Choroid plexus epithelial cell (primary cell): ENCODE measurements around the gene MMP19.

Source experiments
- DNase-seq: peaks from one replicate; pipeline ENCODE4 v3.0.0-alpha.2; 2010; ENCODE audit warnings: low read depth
- H3K4me3 ChIP-seq: 2 replicates; pipeline ENCODE4 v1.5.1; 2011; ENCODE audit warnings: low read depth, mild to moderate bottlenecking, control low read depth, low read length, moderate library complexity
- CTCF ChIP-seq: conservative IDR thresholded peaks from 2 replicates; pipeline ENCODE4 v1.5.1; 2011; ENCODE audit warnings: low read depth, mild to moderate bottlenecking, control low read depth, inconsistent platforms, low read length, moderate library complexity

MMP19 gene

GRCh38 chr12:55814257-55814656, 28.5 kb downstream of the MMP19 start:
- no peak for DNase-seq
- no peak overlapping the region for H3K4me3 ChIP-seq
- no peak for TF ChIP-seq CTCF

- no peak for DNase-seq
- TF ChIP-seq CTCF, result no peak
- H3K4me3 ChIP-seq, result no peak overlapping the region
Measured at GRCh38 chr12:55812088-55812487, 30.6 kb downstream of the MMP19 start.

- no peak overlapping the region for H3K4me3 ChIP-seq
- DNase-seq, result no peak
- TF ChIP-seq CTCF, result no peak
Measured at GRCh38 chr12:55809274-55809673, 33.5 kb downstream of the MMP19 start.

GRCh38 chr12:55806982-55807381, 35.8 kb downstream of the MMP19 start:
- no peak for DNase-seq
- no peak for TF ChIP-seq CTCF

GRCh38 chr12:55797550-55797949, 45.2 kb downstream of the MMP19 start:
- no peak for TF ChIP-seq CTCF
- no peak overlapping the region for H3K4me3 ChIP-seq
- no peak for DNase-seq

More at GRCh38 chr12:55806982-55807381, 35.8 kb downstream of the MMP19 start:
- no peak overlapping the region for H3K4me3 ChIP-seq

GRCh38 chr12:55797068-55797467, 45.7 kb downstream of the MMP19 start:
- peak; percentile 81 for DNase-seq
- peak; percentile 74 for TF ChIP-seq CTCF
- no peak overlapping the region for H3K4me3 ChIP-seq

- H3K4me3 ChIP-seq, result no peak overlapping the region
- no peak for TF ChIP-seq CTCF
- no peak for DNase-seq
Measured at GRCh38 chr12:55795950-55796349, 46.8 kb downstream of the MMP19 start.
